Adrenal gland (tissue), 12 donors: ENCODE measurements around the gene TRMU. TPM values are rescaled to one million over a fixed set of nuclear protein-coding genes. Genes with fewer than 3 reads are reported as not detected.

Source experiments
- DNase-seq, 7 donors: peaks; one replicate each; pipeline ENCODE4 v3.0.0-alpha.2; 2019 to 2020
- H3K27ac ChIP-seq, 5 donors: fragments of 200-600 bp; sonication (generic) in 4 of 5; 1 replicate in 3 of 5; 2 replicates in 2 of 5; pipeline versions ENCODE4 v1.5.1 to v1.8.0; 2016 to 2020; ENCODE audit warnings: mild to moderate bottlenecking in 1 of 5
- H3K27me3 ChIP-seq: fragments of 200-600 bp; 2 replicates; pipeline ENCODE4 v1.8.0; 2021
- H3K36me3 ChIP-seq, 2 donors: fragments of 200-600 bp; replicated peaks in 1 of 2; 1 replicate in 1 of 2; 2 replicates in 1 of 2; pipeline versions ENCODE4 v1.5.1 to v1.8.0; 2018 to 2022
- H3K4me1 ChIP-seq, 2 donors: fragments of 200-600 bp; replicated peaks in 1 of 2; 1 replicate in 1 of 2; 2 replicates in 1 of 2; pipeline versions ENCODE4 v1.5.1 to v1.8.0; 2018 to 2021
- H3K4me3 ChIP-seq, 4 donors: fragments of 200-600 bp; sonication (generic) in 3 of 4; one replicate each; pipeline ENCODE4 v1.5.1; 2016 to 2018
- H3K9me3 ChIP-seq, 3 donors: fragments of 200-600 bp; sonication (generic) in 1 of 3; replicated peaks in 1 of 3; 1 replicate in 2 of 3; 2 replicates in 1 of 3; pipeline versions ENCODE4 v1.5.1 to v1.8.0; 2016 to 2021
- CTCF ChIP-seq, 6 experiments: fragments of 450-650 bp in 4 of 6; fragments of 200-600 bp in 2 of 6; sonication (generic) in 1 of 6; IDR thresholded peaks; 1 replicate in 5 of 6; 2 replicates in 1 of 6; pipeline versions ENCODE4 v1.5.1 to v1.8.0; 2016 to 2021; ENCODE audit warnings: antibody characterized with exemption in 6 of 6, mild to moderate bottlenecking in 2 of 6, moderate library complexity in 1 of 6
- POLR2A ChIP-seq, 2 donors: fragments of 450-650 bp; IDR thresholded peaks; one replicate each; pipeline ENCODE4 v1.6.1; 2017; ENCODE audit warnings: antibody characterized with exemption in 2 of 2, mild to moderate bottlenecking in 2 of 2, moderate library complexity in 1 of 2
- WGBS, 4 donors: extraction: QIAGEN DNeasy Blood & Tissue Kit in 2 of 4; methylation state at CpG; one replicate each; pipeline versions ENCODE4 v1.1.5 to v1.1.7; 2013 to 2017; 5-methylcytosine and 5-hydroxymethylcytosine counted together
- intact Hi-C, 2 donors: fragments of 100-400 bp; cut with DNase I; formaldehyde crosslinking; loops; one replicate each; pipeline versions ENCODE4 v1.14.1 to v1.15.0; 2022 to 2023
- polyA plus RNA-seq, 3 donors: library from polyadenylated mRNA; stranded (reverse); fragments of 200-250 nt in 2 of 3; fragments of 350-450 nt in 1 of 3; fragmentation: Illumina TruSeq in 1 of 3; extraction: RNeasy Lipid Tissue Mini Kit (QIAGEN cat#74804) in 1 of 3; gene quantifications; one replicate each; pipeline ENCODE4 v1.2.3, GENCODE V29; 2013 to 2014
- total RNA-seq, 9 donors: library from RNA; depleted of rRNA in 4 of 9; stranded (reverse); fragments of >200 nt in 4 of 9; fragments of 120-200 nt in 1 of 9; fragmentation: NEBNext Ultra II Directional in 1 of 9; extraction: Animal tissue kit (Norgen Biotek cat#: 25700) in 1 of 9; gene quantifications; one replicate each; pipeline versions ENCODE4 v1.1.0 to v1.2.4, GENCODE V29; 2013 to 2023
- donor health status: healthy with polysubstance abuse.
- donor health status: Bipolar disorder and iron deficiency.
- donor health status: DM: yes; HTN: yes; CAD: no.
- donor health status: DM: no; HTN: no; CAD: no.
- donor health status: DM: no; HTN: no; CAD: no.
- donor health status: DM: yes; HTN: yes; CAD: no.

TRMU gene
- total and polyA plus RNA-seq, 12 donors = 20.2 to 107 (median 36.5) TPM

- Histone ChIP-seq H3K9me3 (no peaks in the 10 kb centered on the region), H3K4me1 (peaks cover 15 to 17% of the 10 kb centered on the region in 2 donors), H3K36me3 (peaks cover 0 to 24% of the 10 kb centered on the region in 2 donors), H3K27ac (no peak overlapping the region), H3K27me3 (no peaks in the 10 kb centered on the region), H3K4me3 (no peak overlapping the region)
- WGBS, 4 donors = 89 to 100% (median 91%) methylated on average over 2 of the region's 2 CpGs
- intact Hi-C loops = loop anchor here in 1 of 2 donors (10.0 kb wide), 1 partner anchor 160 kb away; no protein-coding TSS in a partner anchor
- TF ChIP-seq CTCF (IDR thresholded peaks at IDR 0.05) (no peak), POLR2A (IDR thresholded peaks at IDR 0.05) (no peak)
- no peak for DNase-seq
Observed at GRCh38 chr22:46294784-46295183, 40.7 kb upstream of the TRMU start.

GRCh38 chr22:46295277-46295971 is 40.1 kb upstream of the TRMU start:
- Histone ChIP-seq H3K36me3 (peaks cover 0 to 22% of the 10 kb centered on the region in 2 donors), H3K9me3 (no peaks in the 10 kb centered on the region), H3K4me1 (peaks cover 15 to 17% of the 10 kb centered on the region in 2 donors), H3K4me3 (peak overlapping the region in 1 of 4 donors; percentile 66), H3K27ac (peak overlapping the region; percentile 61 to 96 (median 90)), H3K27me3 (no peaks in the 10 kb centered on the region)
- no peak for DNase-seq
- TF ChIP-seq POLR2A (IDR thresholded peaks at IDR 0.05) (no peak), CTCF (IDR thresholded peaks at IDR 0.05) (no peak)
- WGBS, 4 donors = 56 to 83% (median 68%) methylated on average over 2 to 4 of the region's 4 CpGs
- intact Hi-C loops = loop anchor here in 1 of 2 donors (10.0 kb wide), 1 partner anchor 161 kb away; no protein-coding TSS in a partner anchor

- intact Hi-C loops = loop anchor here in 1 of 2 donors (10.0 kb wide), 1 partner anchor 162 kb away; no protein-coding TSS in a partner anchor
- H3K36me3 ChIP-seq = peaks cover 0 to 20% of the 10 kb centered on the region in 2 donors
- H3K4me3 ChIP-seq = peak within 1 kb of the TSS in 3 of 4 donors; percentile 34 to 66 (median 39)
- H3K27ac ChIP-seq = peak within 1 kb of the TSS; percentile 61 to 96 (median 90)
- peaks cover 15 to 17% of the 10 kb centered on the region in 2 donors for H3K4me1 ChIP-seq
- TF ChIP-seq CTCF (IDR thresholded peaks at IDR 0.05) (peak in 2 of 6 experiments; percentile 2 to 17), POLR2A (IDR thresholded peaks at IDR 0.05) (peak; percentile 48 to 74)
- no peaks in the 10 kb centered on the region for H3K27me3 ChIP-seq
- 0 to 8% (median 1%) methylated on average over 9 to 76 of the region's 76 CpGs for WGBS, 4 donors
- peak; percentile 97 to 99 (median 98) for DNase-seq
- H3K9me3 ChIP-seq = no peaks in the 10 kb centered on the region
Observed at GRCh38 chr22:46296257-46297150, 39.0 kb upstream of the TRMU start, which contains the start of gene GTSE1. Gene GTSE1 (plus strand): TSS chr22:46296870. CDS start chr22:46297401, 531 bp downstream.
